ENCODE results near the gene NUDT3.

Gene NUDT3

DNA sequence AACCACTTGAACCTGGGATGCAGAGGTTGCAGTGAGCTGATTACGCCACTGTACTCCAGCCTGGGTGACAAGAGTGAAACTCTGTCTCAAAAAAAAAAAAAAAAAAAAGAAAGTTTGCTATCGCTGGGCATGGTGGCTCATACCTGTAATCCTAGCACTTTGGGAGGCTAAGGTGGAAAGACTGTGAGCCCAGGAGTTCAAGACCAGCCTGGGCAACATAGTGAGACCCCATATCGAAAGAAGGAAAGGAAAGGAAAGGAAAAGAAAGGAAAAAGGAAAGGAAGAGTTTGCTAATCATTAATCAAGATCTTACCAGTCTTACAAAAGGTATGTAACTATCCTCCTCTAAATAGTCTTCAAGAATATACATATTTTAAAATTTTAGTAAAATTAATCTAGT lies 88.3 kb downstream of the NUDT3 start:
- H3K27ac Mint-ChIP-seq, result no peak overlapping the region
- DNase-seq (ENCODE audit: low spot score), result no peak
- no peaks in the 10 kb centered on the region for H3K27me3 Mint-ChIP-seq (ENCODE audit: low read depth)
- no peaks in the 10 kb centered on the region for H3K9me3 Mint-ChIP-seq
- peaks cover 5% of the 10 kb centered on the region for H3K36me3 Mint-ChIP-seq (ENCODE audit: low read depth)
- no peak overlapping the region for H3K4me3 Mint-ChIP-seq
- peaks cover 5% of the 10 kb centered on the region for H3K4me1 Mint-ChIP-seq (ENCODE audit: low read depth)

DNA sequence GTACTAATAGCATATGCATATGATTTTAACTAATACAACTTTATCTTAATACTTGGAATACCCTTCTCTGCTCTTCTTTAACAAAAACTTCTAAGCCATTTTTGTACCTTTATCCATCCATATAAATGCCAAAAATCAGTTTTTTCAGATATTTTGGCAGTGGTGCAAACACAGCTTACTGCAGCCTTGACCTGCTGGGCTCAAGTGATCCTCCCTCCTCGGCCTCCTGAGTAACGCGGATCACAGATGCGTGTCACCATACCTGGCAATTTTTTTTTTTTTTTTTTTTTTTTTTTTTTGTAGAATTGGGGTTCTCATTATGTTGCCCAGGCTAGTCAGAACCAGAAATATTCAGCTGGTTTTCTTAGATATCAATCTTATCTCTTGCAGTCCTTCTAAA lies 89.5 kb downstream of the NUDT3 start:
- no peak overlapping the region for H3K4me3 Mint-ChIP-seq

DNA sequence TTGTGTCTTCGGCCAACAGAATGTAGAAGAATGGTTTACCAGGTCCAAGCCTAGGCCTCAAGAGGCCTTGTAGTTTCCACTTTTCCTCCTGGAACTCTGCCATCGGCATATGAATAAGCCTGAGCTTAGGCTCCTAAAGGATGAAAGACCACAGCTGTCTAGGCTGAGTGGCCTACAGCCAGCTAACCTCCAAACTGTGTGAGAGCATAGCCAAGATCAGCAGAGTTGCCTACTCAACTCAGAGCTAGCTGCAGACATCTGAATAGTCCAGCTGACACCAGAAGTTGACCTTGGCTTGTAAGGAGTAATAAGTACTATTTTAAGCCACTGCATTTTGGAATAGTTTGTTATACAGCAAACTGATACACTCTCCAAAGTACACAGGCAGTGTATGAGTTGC lies 91.1 kb downstream of the NUDT3 start:
- H3K9me3 Mint-ChIP-seq, result no peaks in the 10 kb centered on the region
- no peak for DNase-seq (ENCODE audit: low spot score)
- peaks cover 7% of the 10 kb centered on the region for H3K4me1 Mint-ChIP-seq (ENCODE audit: low read depth)
- no peaks in the 10 kb centered on the region for H3K27me3 Mint-ChIP-seq (ENCODE audit: low read depth)
- H3K27ac Mint-ChIP-seq, result no peak overlapping the region
- H3K4me3 Mint-ChIP-seq, result no peak overlapping the region
- H3K36me3 Mint-ChIP-seq (ENCODE audit: low read depth), result peaks cover 5% of the 10 kb centered on the region

More for the DNA sequence above, 89.5 kb downstream of the NUDT3 start:
- Mint-ChIP-seq H3K4me1 (ENCODE audit: low read depth) (peaks cover 5% of the 10 kb centered on the region), H3K36me3 (ENCODE audit: low read depth) (peaks cover 5% of the 10 kb centered on the region), H3K27me3 (ENCODE audit: low read depth) (no peaks in the 10 kb centered on the region), H3K27ac (no peak overlapping the region), H3K9me3 (no peaks in the 10 kb centered on the region)
- DNase-seq (ENCODE audit: low spot score), result no peak

GRCh38 chr6:34300332-34300751 lies 92.1 kb downstream of the NUDT3 start:
- Mint-ChIP-seq H3K4me1 (ENCODE audit: low read depth) (peaks cover 13% of the 10 kb centered on the region), H3K36me3 (ENCODE audit: low read depth) (peaks cover 8% of the 10 kb centered on the region), H3K4me3 (no peak overlapping the region), H3K9me3 (no peaks in the 10 kb centered on the region), H3K27ac (peak overlapping the region; percentile 10), H3K27me3 (ENCODE audit: low read depth) (no peaks in the 10 kb centered on the region)
- no peak for DNase-seq (ENCODE audit: low spot score)

GRCh38 chr6:34298941-34299340 lies 93.5 kb downstream of the NUDT3 start:
- H3K27ac Mint-ChIP-seq, result no peak overlapping the region
- no peaks in the 10 kb centered on the region for H3K9me3 Mint-ChIP-seq
- no peak for DNase-seq (ENCODE audit: low spot score)
- H3K36me3 Mint-ChIP-seq (ENCODE audit: low read depth), result peaks cover 11% of the 10 kb centered on the region
- H3K4me3 Mint-ChIP-seq, result no peak overlapping the region
- H3K4me1 Mint-ChIP-seq (ENCODE audit: low read depth), result peaks cover 16% of the 10 kb centered on the region
- H3K27me3 Mint-ChIP-seq (ENCODE audit: low read depth), result no peaks in the 10 kb centered on the region

DNA sequence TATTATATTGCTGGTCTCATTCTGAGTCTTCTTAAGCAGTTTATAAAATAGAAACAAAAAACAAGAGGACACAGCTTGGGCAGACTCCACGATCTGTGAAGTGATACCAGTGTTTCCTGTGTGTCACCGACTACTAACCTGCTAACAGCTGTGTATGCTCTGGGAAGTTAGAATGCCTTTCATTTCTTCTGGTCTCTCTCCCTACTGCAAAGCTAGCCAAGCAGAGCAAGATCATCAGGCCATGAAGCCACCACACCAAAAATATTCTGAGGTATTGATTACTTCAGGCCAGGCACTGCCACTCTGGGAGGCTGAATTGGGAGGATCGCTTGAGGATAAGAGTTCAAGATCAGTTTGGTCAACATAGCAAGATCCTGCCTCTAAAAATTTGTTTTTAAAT lies 96.7 kb downstream of the NUDT3 start:
- Mint-ChIP-seq H3K4me3 (peak overlapping the region; percentile 50), H3K27me3 (ENCODE audit: low read depth) (no peaks in the 10 kb centered on the region), H3K9me3 (no peaks in the 10 kb centered on the region), H3K36me3 (ENCODE audit: low read depth) (peaks cover 24% of the 10 kb centered on the region), H3K27ac (peak overlapping the region; percentile 73), H3K4me1 (ENCODE audit: low read depth) (peaks cover 16% of the 10 kb centered on the region)
- DNase-seq (ENCODE audit: low spot score), result no peak

GRCh38 chr6:34292954-34293353 lies 99.5 kb downstream of the NUDT3 start:
- H3K9me3 Mint-ChIP-seq, result no peaks in the 10 kb centered on the region
- H3K27ac Mint-ChIP-seq, result no peak overlapping the region
- peaks cover 28% of the 10 kb centered on the region for H3K36me3 Mint-ChIP-seq (ENCODE audit: low read depth)
- no peak overlapping the region for H3K4me3 Mint-ChIP-seq
- peaks cover 24% of the 10 kb centered on the region for H3K4me1 Mint-ChIP-seq (ENCODE audit: low read depth)
- no peaks in the 10 kb centered on the region for H3K27me3 Mint-ChIP-seq (ENCODE audit: low read depth)
- no peak for DNase-seq (ENCODE audit: low spot score)

DNA sequence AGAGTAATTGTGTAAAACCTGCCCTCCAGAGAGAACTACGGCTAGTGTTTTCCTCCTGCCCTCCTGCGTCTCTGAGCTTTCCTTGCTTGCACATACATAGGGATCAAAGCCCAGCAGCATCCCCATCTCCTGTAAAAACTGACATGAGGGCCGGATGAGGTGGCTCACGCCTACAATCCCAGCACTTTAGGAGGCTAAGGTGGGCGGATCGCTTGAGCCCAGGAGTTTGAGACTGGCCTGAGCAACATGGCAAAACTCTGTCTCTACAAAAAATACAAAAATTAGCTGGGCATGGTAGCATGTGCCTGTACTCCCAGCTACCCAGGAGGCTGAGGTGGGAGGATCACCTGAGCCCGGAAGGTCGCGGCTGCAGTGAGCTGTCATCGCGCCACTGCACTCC lies 103.3 kb downstream of the NUDT3 start:
- Mint-ChIP-seq H3K36me3 (ENCODE audit: low read depth) (peaks cover 44% of the 10 kb centered on the region), H3K9me3 (no peaks in the 10 kb centered on the region), H3K27ac (peak overlapping the region; percentile 45), H3K27me3 (ENCODE audit: low read depth) (no peaks in the 10 kb centered on the region), H3K4me1 (ENCODE audit: low read depth) (peaks cover 20% of the 10 kb centered on the region), H3K4me3 (peak overlapping the region; percentile 21)
- no peak for DNase-seq (ENCODE audit: low spot score)

DNA sequence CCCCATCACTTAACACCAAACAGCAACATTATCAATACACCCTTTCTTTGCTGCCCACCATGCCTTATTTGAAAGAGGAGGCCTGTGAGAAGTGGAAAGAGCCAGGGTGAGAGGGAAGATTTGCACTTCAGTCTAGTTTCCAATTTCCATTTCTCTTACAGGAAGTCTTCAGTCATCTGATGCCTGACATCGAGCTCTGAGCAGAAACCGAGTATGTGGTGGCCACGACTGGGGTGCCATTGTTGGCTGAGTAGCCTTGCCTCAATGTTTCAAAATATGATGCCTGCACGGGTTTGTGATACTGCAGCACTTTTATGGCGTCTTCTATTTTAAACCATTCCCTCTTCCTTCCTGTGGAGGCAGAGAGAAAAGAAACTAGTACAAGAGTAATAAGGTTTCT lies 103.9 kb downstream of the NUDT3 start:
- Mint-ChIP-seq H3K4me1 (ENCODE audit: low read depth) (peaks cover 20% of the 10 kb centered on the region), H3K9me3 (no peaks in the 10 kb centered on the region), H3K4me3 (peak overlapping the region; percentile 21), H3K27me3 (ENCODE audit: low read depth) (no peaks in the 10 kb centered on the region), H3K27ac (no peak overlapping the region), H3K36me3 (ENCODE audit: low read depth) (peaks cover 43% of the 10 kb centered on the region)
- DNase-seq (ENCODE audit: low spot score), result peak; percentile 17

GRCh38 chr6:34285448-34286164 lies 106.9 kb downstream of the NUDT3 start:
- Mint-ChIP-seq H3K4me3 (no peak overlapping the region), H3K27ac (no peak overlapping the region), H3K9me3 (no peaks in the 10 kb centered on the region), H3K4me1 (ENCODE audit: low read depth) (peaks cover 20% of the 10 kb centered on the region), H3K36me3 (ENCODE audit: low read depth) (peaks cover 32% of the 10 kb centered on the region), H3K27me3 (ENCODE audit: low read depth) (no peaks in the 10 kb centered on the region)
- DNase-seq (ENCODE audit: low spot score), result no peak

DNA sequence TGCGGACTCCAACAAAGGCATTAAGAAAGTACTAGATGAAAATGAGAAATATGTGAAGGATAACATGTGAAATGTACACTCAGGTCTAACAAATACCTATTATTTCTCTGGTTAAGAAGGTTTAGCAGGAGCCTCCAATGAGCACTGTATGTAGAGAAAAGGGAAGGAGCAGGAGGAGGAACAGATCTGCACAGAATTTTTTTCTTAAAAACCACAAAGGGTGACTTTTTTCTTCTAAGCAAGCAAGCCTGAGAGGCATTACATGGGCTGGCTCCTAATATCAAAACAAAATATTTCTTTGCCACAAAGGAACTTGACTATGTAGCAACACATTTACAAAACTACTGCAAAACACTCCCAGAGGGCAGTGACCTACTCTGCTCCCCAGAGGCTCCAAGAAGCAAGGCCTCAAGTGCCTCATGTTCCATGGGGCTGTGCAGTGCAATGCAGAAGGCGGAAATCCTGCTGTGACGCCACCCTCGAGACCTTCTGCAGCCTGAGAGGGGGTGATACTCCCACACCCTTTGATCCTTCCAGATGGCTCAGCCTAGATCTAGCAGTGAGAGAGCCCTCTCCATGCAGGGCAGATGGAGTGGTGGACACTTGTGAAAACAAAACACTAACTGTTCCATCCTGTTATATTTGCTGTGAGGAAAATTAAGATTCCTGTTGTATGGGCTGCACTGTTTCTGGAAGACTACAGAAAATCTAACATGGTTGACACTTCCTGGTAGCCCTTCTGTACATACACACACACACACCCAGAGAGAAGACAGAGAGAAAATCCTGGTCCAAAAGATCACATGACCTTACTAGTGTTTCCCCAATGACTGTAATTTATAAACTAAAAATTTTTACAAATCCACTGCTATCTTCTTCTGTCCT lies 107.7 kb downstream of the NUDT3 start:
- no peaks in the 10 kb centered on the region for H3K27me3 Mint-ChIP-seq (ENCODE audit: low read depth)
- peak overlapping the region; percentile 66 for H3K27ac Mint-ChIP-seq
- H3K36me3 Mint-ChIP-seq (ENCODE audit: low read depth), result peaks cover 32% of the 10 kb centered on the region
- no peak overlapping the region for H3K4me3 Mint-ChIP-seq
- H3K9me3 Mint-ChIP-seq, result no peaks in the 10 kb centered on the region
- DNase-seq (ENCODE audit: low spot score), result no peak
- peaks cover 19% of the 10 kb centered on the region for H3K4me1 Mint-ChIP-seq (ENCODE audit: low read depth)

- Mint-ChIP-seq H3K36me3 (ENCODE audit: low read depth) (peaks cover 18% of the 10 kb centered on the region), H3K4me1 (ENCODE audit: low read depth) (peaks cover 9% of the 10 kb centered on the region), H3K27ac (no peak overlapping the region), H3K9me3 (no peaks in the 10 kb centered on the region), H3K4me3 (no peak overlapping the region), H3K27me3 (ENCODE audit: low read depth) (no peaks in the 10 kb centered on the region)
- no peak for DNase-seq (ENCODE audit: low spot score)
Measured at GRCh38 chr6:34281702-34282334, 110.7 kb downstream of the NUDT3 start.

DNA sequence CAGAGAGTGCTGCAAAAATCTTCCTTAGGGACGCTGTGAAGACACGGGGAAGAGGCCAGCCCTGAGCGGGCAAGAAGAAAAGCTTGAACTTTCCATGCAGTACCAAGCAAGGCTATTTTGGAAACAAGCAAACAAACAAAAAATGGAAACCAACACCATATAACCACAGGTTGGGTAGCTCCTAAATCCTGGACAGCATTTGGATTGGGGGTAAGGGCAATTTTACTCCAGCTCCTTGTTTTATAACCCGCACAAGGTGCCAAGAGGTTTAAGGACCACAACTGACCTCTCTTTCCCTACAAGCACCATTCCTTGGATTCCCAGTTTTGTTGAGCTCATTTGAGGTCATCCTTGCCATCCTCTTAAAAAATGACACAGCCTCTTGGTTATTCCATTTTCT lies 112.3 kb downstream of the NUDT3 start:
- peaks cover 9% of the 10 kb centered on the region for H3K36me3 Mint-ChIP-seq (ENCODE audit: low read depth)
- H3K4me3 Mint-ChIP-seq, result no peak overlapping the region
- no peak overlapping the region for H3K27ac Mint-ChIP-seq
- peaks cover 9% of the 10 kb centered on the region for H3K4me1 Mint-ChIP-seq (ENCODE audit: low read depth)
- no peaks in the 10 kb centered on the region for H3K27me3 Mint-ChIP-seq (ENCODE audit: low read depth)
- no peak for DNase-seq (ENCODE audit: low spot score)
- no peaks in the 10 kb centered on the region for H3K9me3 Mint-ChIP-seq

DNA sequence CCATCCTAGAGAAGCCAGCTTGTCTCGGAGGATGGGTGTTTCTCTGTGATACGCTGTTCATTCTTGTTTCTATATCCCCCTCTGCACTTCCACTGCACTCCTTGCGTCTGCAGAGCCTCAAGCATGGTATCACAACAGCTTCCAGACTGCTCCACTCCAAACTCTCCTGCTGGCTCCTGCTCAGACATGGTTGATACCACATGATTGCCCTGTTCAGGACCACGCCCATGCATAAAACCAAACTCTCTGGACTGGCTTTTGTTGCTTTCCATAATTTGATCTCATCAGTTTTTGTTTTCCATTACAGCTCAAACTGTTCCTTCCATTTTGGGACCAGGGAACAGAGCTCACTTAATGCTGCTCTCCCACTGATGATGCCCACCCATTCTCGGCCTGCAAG lies 113.6 kb downstream of the NUDT3 start:
- DNase-seq (ENCODE audit: low spot score), result no peak
- peaks cover 1% of the 10 kb centered on the region for H3K36me3 Mint-ChIP-seq (ENCODE audit: low read depth)
- peaks cover 3% of the 10 kb centered on the region for H3K4me1 Mint-ChIP-seq (ENCODE audit: low read depth)
- no peaks in the 10 kb centered on the region for H3K27me3 Mint-ChIP-seq (ENCODE audit: low read depth)
- no peak overlapping the region for H3K27ac Mint-ChIP-seq
- no peaks in the 10 kb centered on the region for H3K9me3 Mint-ChIP-seq
- no peak overlapping the region for H3K4me3 Mint-ChIP-seq
